K562 (cell line): ENCODE measurements around the gene NT5C3B. TPM values are rescaled to one million over a fixed set of nuclear protein-coding genes. Genes with fewer than 3 reads are reported as not detected.
A peak's percentile ranks its signal among the peaks of the same experiment; 100 is the strongest.

Experiments
- CHD4 ChIP-seq: fragments of 200-600 bp; sonication (generic); IDR thresholded peaks from 3 replicates; pipeline ENCODE4 v1.6.1; 2012; ENCODE audit warnings: low read depth, mild to moderate bottlenecking, mixed read lengths, low read length, inconsistent platforms; ENCODE audit not compliant: insufficient read depth, insufficient replicate concordance, poor library complexity, severe bottlenecking
- CTBP1 ChIP-seq: fragments of 450-650 bp; IDR thresholded peaks from 2 replicates; pipeline ENCODE4 v1.6.1; 2016; ENCODE audit warnings: borderline replicate concordance
- ELF1 ChIP-seq: fragments of 200-800 bp; sonication (Bioruptor generic); IDR thresholded peaks from 2 replicates; pipeline ENCODE4 v1.6.1; 2016; ENCODE audit warnings: missing genetic modification characterization, missing compliant biosample characterization
- GABPB2 ChIP-seq: fragments of 250-450 bp; sonication (Bioruptor Pico); conservative IDR thresholded peaks from 2 replicates; pipeline ENCODE4 v1.5.1; 2021; ENCODE audit warnings: mild to moderate bottlenecking
- HDAC2 ChIP-seq: fragments of 450-650 bp; IDR thresholded peaks from 2 replicates; pipeline ENCODE4 v1.6.1; 2016; ENCODE audit warnings: mild to moderate bottlenecking
- HSF4 ChIP-seq: fragments of 250-450 bp; sonication (Bioruptor Pico); IDR thresholded peaks from 2 replicates; pipeline ENCODE4 v2.1.2; 2022; ENCODE audit warnings: mild to moderate bottlenecking, moderate library complexity, borderline replicate concordance
- MEF2D ChIP-seq: conservative IDR thresholded peaks from 2 replicates; pipeline ENCODE4 v1.6.1; 2016; ENCODE audit warnings: low read depth, missing genetic modification characterization, missing compliant biosample characterization
- MTA3 ChIP-seq: fragments of 450-650 bp; formaldehyde crosslinking; IDR thresholded peaks from 2 replicates; pipeline ENCODE4 v1.6.1; 2017; ENCODE audit warnings: mild to moderate bottlenecking, borderline replicate concordance
- OTX1 ChIP-seq: fragments of 450-650 bp; formaldehyde crosslinking; IDR thresholded peaks from 2 replicates; pipeline ENCODE4 v1.4.0; 2022; ENCODE audit warnings: mild to moderate bottlenecking
- PHF8 ChIP-seq: fragments of 200-600 bp; sonication (generic); IDR thresholded peaks from 2 replicates; pipeline ENCODE4 v1.6.1; 2012; ENCODE audit warnings: mixed run types, mild to moderate bottlenecking, inconsistent platforms, low read length, moderate library complexity, borderline replicate concordance
- SP2 ChIP-seq: IDR thresholded peaks from 2 replicates; pipeline ENCODE4 v1.6.1; 2011; ENCODE audit warnings: mild to moderate bottlenecking, low read depth, low read length, moderate library complexity; ENCODE audit not compliant: poor library complexity, severe bottlenecking; ENCODE audit errors: extremely low read depth
- TARDBP ChIP-seq: fragments of 450-650 bp; IDR thresholded peaks from 2 replicates; pipeline ENCODE4 v1.6.1; 2016
- TSC22D4 ChIP-seq: fragments of 450-650 bp; IDR thresholded peaks from 2 replicates; pipeline ENCODE4 v1.6.1; 2016; ENCODE audit warnings: missing genetic modification characterization, missing biosample characterization, control low read depth
- ZKSCAN1 ChIP-seq: fragments of 150-350 bp; IDR thresholded peaks from 2 replicates; pipeline ENCODE4 v1.6.1; 2016; ENCODE audit warnings: low read depth, low read length
- ZNF174 ChIP-seq: fragments of 250-450 bp; sonication (Bioruptor Pico); IDR thresholded peaks from 2 replicates; pipeline ENCODE4 v1.4.0; 2020; ENCODE audit warnings: mild to moderate bottlenecking
- ZNF316 ChIP-seq: fragments of 450-650 bp; IDR thresholded peaks from 2 replicates; pipeline ENCODE4 v1.6.1; 2016
- ZNF436 ChIP-seq: fragments of 250-450, 450-650 bp; sonication (Bioruptor Pico); formaldehyde crosslinking; IDR thresholded peaks from 2 replicates; pipeline ENCODE4 v1.7.0; 2020; ENCODE audit warnings: mild to moderate bottlenecking
- ZNF444 ChIP-seq: fragments of 250-450 bp; sonication (Bioruptor Pico); IDR thresholded peaks from 2 replicates; pipeline ENCODE4 v1.4.0; 2020; ENCODE audit warnings: mild to moderate bottlenecking, moderate library complexity
- ZNF584 ChIP-seq: fragments of 200-800 bp; sonication (Bioruptor generic); IDR thresholded peaks from 2 replicates; pipeline ENCODE4 v1.6.1; 2016; ENCODE audit warnings: low read depth, mild to moderate bottlenecking, missing genetic modification characterization, missing compliant biosample characterization
- ZNF668 ChIP-seq: fragments of 250-450 bp; sonication (Bioruptor Pico); IDR thresholded peaks from 2 replicates; pipeline ENCODE4 v1.8.0; 2022; ENCODE audit warnings: mild to moderate bottlenecking, inconsistent platforms
- ZNF77 ChIP-seq: fragments of 250-450 bp; sonication (Bioruptor Pico); IDR thresholded peaks from 2 replicates; pipeline ENCODE4 v1.5.0; 2020
- polyA plus RNA-seq, 8 experiments: library from polyadenylated mRNA; depleted of rRNA in 4 of 8; stranded (reverse) in 5 of 8; unstranded in 3 of 8; fragments of >200 nt; fragmentation: Nextera tagmentation in 2 of 8; fragmentation: Illumina TruSeq in 1 of 8; extraction: Ambion mirVana in 2 of 8; extraction: Trizol in 1 of 8; gene quantifications; 2 replicates each; pipeline versions ENCODE4 v1.2.1 to v1.2.3, GENCODE V29; 2011 to 2014; ENCODE audit warnings: inconsistent platforms in 1 of 8, missing spikeins in 1 of 8
- total RNA-seq, 7 experiments: library from RNA; depleted of rRNA in 6 of 7; stranded (reverse); fragments of >200 nt in 6 of 7; fragmentation: Illumina TruSeq in 2 of 7; extraction: Trizol in 2 of 7; gene quantifications; 2 replicates each; pipeline versions ENCODE4 v1.2.1 to v1.2.3, GENCODE V29; 2011 to 2021; ENCODE audit warnings: low replicate concordance in 1 of 7
- TF ChIP-seq, protein P1 (sequence below): sonication (generic); formaldehyde crosslinking; IDR thresholded peaks from 2 replicates; pipeline ENCODE4 v1.8.0; 2022; ENCODE audit warnings: missing genetic modification reagents, mild to moderate bottlenecking, borderline replicate concordance
- TF ChIP-seq, protein P2 (sequence below): fragments of 250-450 bp; sonication (Bioruptor Pico); IDR thresholded peaks from 2 replicates; pipeline ENCODE4 v1.8.0; 2022; ENCODE audit warnings: moderate library complexity, mild to moderate bottlenecking, inconsistent platforms
- TF ChIP-seq, protein P3 (sequence below): fragments of 250-450 bp; sonication (Bioruptor Pico); IDR thresholded peaks from 2 replicates; pipeline ENCODE4 v1.8.0; 2022; ENCODE audit warnings: moderate library complexity, mild to moderate bottlenecking, inconsistent platforms
- TF ChIP-seq, protein P4 (sequence below): fragments of 450-650 bp; formaldehyde crosslinking; IDR thresholded peaks from 2 replicates; pipeline ENCODE4 v1.4.0; 2020; ENCODE audit warnings: mild to moderate bottlenecking

Gene NT5C3B
- total and polyA plus RNA-seq, 9 of the 15 experiments (the other 6 are each of a cell fraction or from before 2014, with no cell fraction given) = 2.0 to 166 (median 85.0) TPM

DNA sequence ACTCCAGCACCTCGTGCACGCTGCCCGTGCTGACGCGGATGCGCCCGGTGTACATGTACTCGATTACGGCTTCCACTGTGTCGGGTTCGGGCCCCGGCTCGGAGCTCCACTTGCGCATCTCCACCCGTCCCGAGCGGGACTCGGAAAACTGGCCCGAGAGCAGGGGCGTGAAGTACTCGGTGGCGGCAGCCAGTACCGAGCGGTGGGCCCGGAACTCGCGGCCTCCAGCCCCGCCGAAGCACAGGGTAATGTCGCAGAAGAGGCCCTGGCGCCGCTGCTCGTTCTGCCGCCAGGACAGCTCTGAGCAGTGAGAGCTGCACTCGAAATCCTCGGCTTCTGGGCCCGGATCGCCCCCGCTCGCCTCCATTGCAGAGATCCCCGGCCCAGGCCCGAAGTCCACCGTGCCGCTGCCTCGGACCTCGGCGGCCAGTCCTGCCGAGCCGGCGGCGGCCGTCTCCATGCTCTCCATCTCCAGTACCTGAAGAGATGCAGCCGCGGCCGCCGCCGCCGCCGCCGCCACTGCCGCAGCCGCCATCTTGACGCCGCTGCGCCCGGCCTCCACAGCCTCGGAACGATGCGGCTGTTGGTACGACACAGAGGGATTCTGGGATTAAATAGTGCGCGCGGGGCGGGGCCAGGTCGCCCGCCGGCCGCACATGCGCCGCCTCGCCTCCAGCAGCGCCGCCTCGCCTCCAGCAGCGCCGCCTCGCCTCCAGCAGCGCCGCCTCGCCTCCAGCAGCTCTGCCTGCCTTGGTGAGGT, 29.0 kb upstream of the NT5C3B start, which contains the start of gene KLHL11 (continued):
- TF ChIP-seq, protein P1, sequence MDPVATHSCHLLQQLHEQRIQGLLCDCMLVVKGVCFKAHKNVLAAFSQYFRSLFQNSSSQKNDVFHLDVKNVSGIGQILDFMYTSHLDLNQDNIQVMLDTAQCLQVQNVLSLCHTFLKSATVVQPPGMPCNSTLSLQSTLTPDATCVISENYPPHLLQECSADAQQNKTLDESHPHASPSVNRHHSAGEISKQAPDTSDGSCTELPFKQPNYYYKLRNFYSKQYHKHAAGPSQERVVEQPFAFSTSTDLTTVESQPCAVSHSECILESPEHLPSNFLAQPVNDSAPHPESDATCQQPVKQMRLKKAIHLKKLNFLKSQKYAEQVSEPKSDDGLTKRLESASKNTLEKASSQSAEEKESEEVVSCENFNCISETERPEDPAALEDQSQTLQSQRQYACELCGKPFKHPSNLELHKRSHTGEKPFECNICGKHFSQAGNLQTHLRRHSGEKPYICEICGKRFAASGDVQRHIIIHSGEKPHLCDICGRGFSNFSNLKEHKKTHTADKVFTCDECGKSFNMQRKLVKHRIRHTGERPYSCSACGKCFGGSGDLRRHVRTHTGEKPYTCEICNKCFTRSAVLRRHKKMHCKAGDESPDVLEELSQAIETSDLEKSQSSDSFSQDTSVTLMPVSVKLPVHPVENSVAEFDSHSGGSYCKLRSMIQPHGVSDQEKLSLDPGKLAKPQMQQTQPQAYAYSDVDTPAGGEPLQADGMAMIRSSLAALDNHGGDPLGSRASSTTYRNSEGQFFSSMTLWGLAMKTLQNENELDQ (CRISPR knock-in tag) = no peak
- TF ChIP-seq ZNF668 (CRISPR knock-in tag) (no peak), OTX1 (no peak), ZKSCAN1 (no peak), TSC22D4 (tag) (no peak), ZNF584 (CRISPR knock-in tag) (no peak), PHF8 (peak; percentile 82; the same call in 1 of the 2 replicates), ZNF316 (no peak), MTA3 (0 out of 2 replicates have a peak, but pooled peaks have one; percentile 67), SP2 (no peak), MEF2D (tag) (no peak), CHD4 (no peak), HDAC2 (no peak), ELF1 (tag) (no peak), TARDBP (no peak), GABPB2 (CRISPR knock-in tag) (no peak; the same call in 1 of the 2 replicates), HSF4 (CRISPR knock-in tag) (no peak), ZNF174 (CRISPR knock-in tag) (no peak), ZNF77 (CRISPR knock-in tag) (no peak), ZNF436 (CRISPR knock-in tag) (no peak), ZNF444 (no peak), CTBP1 (peak; percentile 95)
- TF ChIP-seq, protein P2, sequence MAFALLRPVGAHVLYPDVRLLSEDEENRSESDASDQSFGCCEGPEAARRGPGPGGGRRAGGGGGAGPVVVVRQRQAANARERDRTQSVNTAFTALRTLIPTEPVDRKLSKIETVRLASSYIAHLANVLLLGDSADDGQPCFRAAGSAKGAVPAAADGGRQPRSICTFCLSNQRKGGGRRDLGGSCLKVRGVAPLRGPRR (CRISPR knock-in tag) = no peak
- TF ChIP-seq, protein P3, sequence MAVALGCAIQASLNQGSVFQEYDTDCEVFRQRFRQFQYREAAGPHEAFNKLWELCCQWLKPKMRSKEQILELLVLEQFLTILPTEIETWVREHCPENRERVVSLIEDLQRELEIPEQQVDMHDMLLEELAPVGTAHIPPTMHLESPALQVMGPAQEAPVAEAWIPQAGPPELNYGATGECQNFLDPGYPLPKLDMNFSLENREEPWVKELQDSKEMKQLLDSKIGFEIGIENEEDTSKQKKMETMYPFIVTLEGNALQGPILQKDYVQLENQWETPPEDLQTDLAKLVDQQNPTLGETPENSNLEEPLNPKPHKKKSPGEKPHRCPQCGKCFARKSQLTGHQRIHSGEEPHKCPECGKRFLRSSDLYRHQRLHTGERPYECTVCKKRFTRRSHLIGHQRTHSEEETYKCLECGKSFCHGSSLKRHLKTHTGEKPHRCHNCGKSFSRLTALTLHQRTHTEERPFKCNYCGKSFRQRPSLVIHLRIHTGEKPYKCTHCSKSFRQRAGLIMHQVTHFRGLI = no peak
- TF ChIP-seq, protein P4, sequence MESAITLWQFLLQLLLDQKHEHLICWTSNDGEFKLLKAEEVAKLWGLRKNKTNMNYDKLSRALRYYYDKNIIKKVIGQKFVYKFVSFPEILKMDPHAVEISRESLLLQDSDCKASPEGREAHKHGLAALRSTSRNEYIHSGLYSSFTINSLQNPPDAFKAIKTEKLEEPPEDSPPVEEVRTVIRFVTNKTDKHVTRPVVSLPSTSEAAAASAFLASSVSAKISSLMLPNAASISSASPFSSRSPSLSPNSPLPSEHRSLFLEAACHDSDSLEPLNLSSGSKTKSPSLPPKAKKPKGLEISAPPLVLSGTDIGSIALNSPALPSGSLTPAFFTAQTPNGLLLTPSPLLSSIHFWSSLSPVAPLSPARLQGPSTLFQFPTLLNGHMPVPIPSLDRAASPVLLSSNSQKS (CRISPR knock-in tag) = no peak
